ENCODE results near the gene ADARB2.

ADARB2 gene

DNA sequence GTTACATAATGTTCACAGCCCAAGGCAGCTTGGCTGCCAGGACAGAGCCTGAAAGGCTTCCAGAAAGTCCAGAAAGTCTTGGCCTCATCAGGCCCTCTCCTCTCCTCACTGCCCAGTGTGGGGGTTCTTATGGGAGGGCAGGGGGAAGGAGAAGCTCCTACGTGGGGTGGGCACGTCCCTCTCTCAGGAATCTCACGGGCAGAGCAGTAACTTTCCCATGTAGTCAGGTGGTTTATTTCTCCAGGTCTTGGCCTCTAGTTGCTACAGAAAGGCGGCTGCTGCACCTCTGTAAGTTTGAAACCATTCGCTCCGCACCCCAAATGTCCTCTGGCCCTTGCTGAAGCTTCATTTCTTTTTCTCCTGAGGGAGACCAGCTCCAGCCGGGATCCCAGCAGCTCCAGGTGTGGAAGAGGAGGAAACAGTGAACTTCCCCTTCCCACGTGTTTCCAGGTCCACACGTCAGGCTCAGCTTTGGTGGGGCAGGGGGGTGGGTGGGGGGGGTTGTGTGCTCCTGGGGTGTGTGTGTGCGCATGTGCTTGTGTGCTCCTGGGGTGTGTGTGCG, 360.9 kb downstream of the ADARB2 start:
- no peak overlapping the region for H3K4me3 ChIP-seq (ENCODE audit: severe bottlenecking)
- ATAC-seq (ENCODE audit: low read depth) (no peak), DNase-seq (ENCODE audit: low spot score) (no peak)
- H3K4me1 ChIP-seq (ENCODE audit: insufficient read depth, poor library complexity, severe bottlenecking) = no peaks in the 10 kb centered on the region
- peaks cover 14% of the 10 kb centered on the region for H3K27me3 ChIP-seq (ENCODE audit: insufficient read depth, poor library complexity, severe bottlenecking)
- H3K27ac ChIP-seq (ENCODE audit: poor library complexity, severe bottlenecking) = no peak overlapping the region
- TF ChIP-seq, protein P1, sequence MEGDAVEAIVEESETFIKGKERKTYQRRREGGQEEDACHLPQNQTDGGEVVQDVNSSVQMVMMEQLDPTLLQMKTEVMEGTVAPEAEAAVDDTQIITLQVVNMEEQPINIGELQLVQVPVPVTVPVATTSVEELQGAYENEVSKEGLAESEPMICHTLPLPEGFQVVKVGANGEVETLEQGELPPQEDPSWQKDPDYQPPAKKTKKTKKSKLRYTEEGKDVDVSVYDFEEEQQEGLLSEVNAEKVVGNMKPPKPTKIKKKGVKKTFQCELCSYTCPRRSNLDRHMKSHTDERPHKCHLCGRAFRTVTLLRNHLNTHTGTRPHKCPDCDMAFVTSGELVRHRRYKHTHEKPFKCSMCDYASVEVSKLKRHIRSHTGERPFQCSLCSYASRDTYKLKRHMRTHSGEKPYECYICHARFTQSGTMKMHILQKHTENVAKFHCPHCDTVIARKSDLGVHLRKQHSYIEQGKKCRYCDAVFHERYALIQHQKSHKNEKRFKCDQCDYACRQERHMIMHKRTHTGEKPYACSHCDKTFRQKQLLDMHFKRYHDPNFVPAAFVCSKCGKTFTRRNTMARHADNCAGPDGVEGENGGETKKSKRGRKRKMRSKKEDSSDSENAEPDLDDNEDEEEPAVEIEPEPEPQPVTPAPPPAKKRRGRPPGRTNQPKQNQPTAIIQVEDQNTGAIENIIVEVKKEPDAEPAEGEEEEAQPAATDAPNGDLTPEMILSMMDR (IDR thresholded peaks at IDR 0.05; ENCODE audit: poor library complexity, severe bottlenecking) = no peak
- H3K9me3 ChIP-seq (ENCODE audit: severe bottlenecking) = no peaks in the 10 kb centered on the region
- H3K36me3 ChIP-seq (ENCODE audit: low read depth) = no peaks in the 10 kb centered on the region

DNA sequence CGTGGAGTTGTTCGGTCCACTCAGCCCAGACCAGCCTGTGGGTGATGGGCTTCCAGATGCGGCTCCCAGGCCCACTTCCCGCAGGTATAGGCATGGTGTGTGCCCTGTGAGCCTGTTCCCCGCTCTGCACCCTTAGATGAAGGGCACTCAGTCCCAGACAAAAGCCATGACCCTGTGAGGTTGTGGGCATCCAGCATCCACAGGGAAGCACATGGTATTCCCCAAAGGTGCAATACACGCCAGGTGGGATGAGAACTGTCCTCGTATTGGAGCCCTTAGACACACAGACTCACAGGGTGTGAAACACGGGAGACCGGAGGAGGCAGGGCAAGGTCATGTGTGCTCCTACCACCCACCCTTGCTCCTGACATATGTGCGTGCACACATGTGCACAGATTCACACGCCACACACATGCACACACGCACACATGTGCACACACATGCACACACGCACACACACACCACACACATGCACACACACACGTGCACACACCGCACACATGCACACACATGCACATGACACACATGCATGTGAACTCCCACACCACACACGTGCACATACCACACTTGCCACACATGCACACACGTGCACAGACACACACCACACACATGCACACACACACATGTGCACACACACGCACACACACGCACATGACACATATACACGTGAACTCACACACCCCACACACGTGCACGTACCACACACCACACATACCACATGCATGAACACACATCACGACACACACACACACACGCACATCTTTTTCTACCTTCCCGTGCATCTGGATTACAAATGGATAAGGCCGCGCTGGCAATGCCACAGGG, 361.8 kb downstream of the ADARB2 start:
- Histone ChIP-seq H3K4me3 (ENCODE audit: severe bottlenecking) (no peak overlapping the region), H3K9me3 (ENCODE audit: severe bottlenecking) (no peaks in the 10 kb centered on the region), H3K4me1 (ENCODE audit: insufficient read depth, poor library complexity, severe bottlenecking) (no peaks in the 10 kb centered on the region), H3K36me3 (ENCODE audit: low read depth) (no peaks in the 10 kb centered on the region), H3K27ac (ENCODE audit: poor library complexity, severe bottlenecking) (no peak overlapping the region), H3K27me3 (ENCODE audit: insufficient read depth, poor library complexity, severe bottlenecking) (peaks cover 6% of the 10 kb centered on the region)
- DNase-seq (ENCODE audit: low spot score) (no peak), ATAC-seq (ENCODE audit: low read depth) (no peak)
- TF ChIP-seq, protein P1 (IDR thresholded peaks at IDR 0.05; ENCODE audit: poor library complexity, severe bottlenecking) = no peak

DNA sequence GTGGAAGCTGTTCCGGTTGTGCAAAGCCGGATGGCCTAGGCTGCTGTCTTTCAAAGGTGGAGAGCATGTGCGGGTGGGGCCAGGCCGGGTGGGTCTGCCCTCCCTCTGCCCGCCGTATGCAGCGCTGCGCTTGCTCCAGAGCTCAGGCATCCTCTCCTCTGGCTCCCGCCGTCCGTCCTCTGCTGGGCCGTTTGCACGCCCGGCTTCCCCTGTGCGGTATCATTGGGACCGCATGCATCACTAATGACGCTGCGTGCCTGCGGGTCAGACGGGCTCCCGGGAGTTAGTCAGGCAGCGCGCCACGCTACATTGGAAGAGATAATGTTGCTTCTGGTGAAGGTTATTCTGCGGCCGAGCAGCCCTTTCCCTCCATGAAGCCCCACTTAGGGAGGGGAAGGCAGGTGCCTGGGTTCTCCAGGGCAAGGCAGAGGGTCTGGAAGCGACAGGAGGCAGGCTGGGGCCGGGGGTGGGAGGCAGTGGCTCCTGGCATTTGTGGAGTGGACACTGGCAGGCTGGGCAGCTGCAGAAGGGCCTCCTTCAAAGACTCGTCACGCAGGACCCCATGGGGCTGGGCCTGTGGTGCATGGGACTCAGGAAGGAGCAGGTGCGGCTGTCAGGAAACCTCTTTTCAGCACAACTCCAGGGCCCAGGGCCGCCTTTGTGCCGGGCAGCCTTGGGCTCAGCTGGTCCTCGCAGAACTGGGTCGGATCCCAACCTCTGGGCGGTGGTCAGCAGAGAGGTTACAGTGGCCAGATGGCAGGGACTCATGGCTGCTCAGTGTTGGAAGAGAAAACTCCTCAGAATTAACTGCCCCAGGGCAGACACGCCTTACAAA, 362.6 kb downstream of the ADARB2 start:
- Histone ChIP-seq H3K4me3 (ENCODE audit: severe bottlenecking) (no peak overlapping the region), H3K27me3 (ENCODE audit: insufficient read depth, poor library complexity, severe bottlenecking) (peaks cover 6% of the 10 kb centered on the region), H3K4me1 (ENCODE audit: insufficient read depth, poor library complexity, severe bottlenecking) (no peaks in the 10 kb centered on the region), H3K36me3 (ENCODE audit: low read depth) (no peaks in the 10 kb centered on the region), H3K27ac (ENCODE audit: poor library complexity, severe bottlenecking) (no peak overlapping the region), H3K9me3 (ENCODE audit: severe bottlenecking) (no peaks in the 10 kb centered on the region)
- DNase-seq (ENCODE audit: low spot score) = no peak
- TF ChIP-seq, protein P1 (IDR thresholded peaks at IDR 0.05; ENCODE audit: poor library complexity, severe bottlenecking) = no peak
- ATAC-seq (ENCODE audit: low read depth) = no peak

DNA sequence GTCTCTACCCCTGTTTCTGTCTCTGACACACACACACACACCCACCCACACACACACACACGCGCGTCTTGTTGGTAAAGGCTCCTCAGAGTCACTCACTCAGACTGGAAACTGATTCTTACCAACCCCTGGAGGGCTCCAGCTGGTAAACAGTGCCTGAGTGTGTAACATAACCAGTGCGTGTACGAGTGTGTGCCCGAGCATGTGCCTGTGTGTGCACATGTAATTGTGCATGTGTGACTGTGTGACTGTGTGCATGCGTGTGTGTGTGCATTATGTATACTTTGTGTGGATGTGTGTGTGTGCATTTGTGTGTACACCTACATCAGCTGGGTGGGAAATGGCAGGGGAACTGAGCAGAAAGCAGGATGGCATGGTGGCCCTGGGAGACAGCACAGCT, 364.0 kb downstream of the ADARB2 start:
- ATAC-seq (ENCODE audit: low read depth) = no peak
- H3K27me3 ChIP-seq (ENCODE audit: insufficient read depth, poor library complexity, severe bottlenecking) = no peaks in the 10 kb centered on the region
- no peaks in the 10 kb centered on the region for H3K4me1 ChIP-seq (ENCODE audit: insufficient read depth, poor library complexity, severe bottlenecking)
- no peak for DNase-seq (ENCODE audit: low spot score)
- no peak overlapping the region for H3K4me3 ChIP-seq (ENCODE audit: severe bottlenecking)
- TF ChIP-seq, protein P1 (IDR thresholded peaks at IDR 0.05; ENCODE audit: poor library complexity, severe bottlenecking) = no peak
- no peak overlapping the region for H3K27ac ChIP-seq (ENCODE audit: poor library complexity, severe bottlenecking)
- H3K36me3 ChIP-seq (ENCODE audit: low read depth) = no peaks in the 10 kb centered on the region
- no peaks in the 10 kb centered on the region for H3K9me3 ChIP-seq (ENCODE audit: severe bottlenecking)

All from RWPE2 (cell line).